GM13976 (cell line): ENCODE results near the gene IFNLR1.

Source experiments
- DNase-seq: peaks from one replicate; pipeline ENCODE4 v3.0.0; 2012; ENCODE audit warnings: low spot score
- CTCF ChIP-seq: IDR thresholded peaks from 2 replicates; pipeline ENCODE4 v1.5.1; 2012; ENCODE audit warnings: borderline replicate concordance, mild to moderate bottlenecking; ENCODE audit not compliant: insufficient read depth; ENCODE audit errors: extremely low read depth, missing control alignments, control extremely low read depth
- in situ Hi-C: fragments of 300-500 bp; cut with MboI; formaldehyde crosslinking; loops from one replicate; pipeline ENCODE4 v1.12.0; 2022; ENCODE audit warnings: low sequenced_read_pairs, mixed read lengths, inconsistent platforms; ENCODE audit not compliant: unreplicated experiment

The IFNLR1 gene

DNA sequence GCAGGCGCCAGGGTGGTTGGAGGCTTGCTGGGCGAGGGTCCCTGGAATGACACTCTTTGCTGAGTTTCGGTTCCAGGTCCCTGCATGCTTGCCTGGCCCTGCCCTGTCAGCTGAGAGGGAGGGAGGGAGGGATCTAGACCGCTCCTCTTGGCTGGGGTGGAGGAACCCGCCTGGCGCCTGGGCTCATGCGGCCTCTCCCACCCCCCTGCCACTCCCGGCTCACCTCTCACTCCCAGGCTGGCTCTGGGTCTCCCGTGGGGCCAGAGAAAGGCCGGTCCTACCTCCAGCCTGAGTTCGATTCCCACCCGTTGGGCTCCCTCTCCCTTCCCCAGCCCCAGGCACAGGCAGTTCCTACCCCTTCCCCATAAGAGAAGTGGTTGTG lies 19.0 kb upstream of the IFNLR1 start:
- no peak for DNase-seq
- TF ChIP-seq CTCF, result no peak
- in situ Hi-C loops, result no loop called here

DNA sequence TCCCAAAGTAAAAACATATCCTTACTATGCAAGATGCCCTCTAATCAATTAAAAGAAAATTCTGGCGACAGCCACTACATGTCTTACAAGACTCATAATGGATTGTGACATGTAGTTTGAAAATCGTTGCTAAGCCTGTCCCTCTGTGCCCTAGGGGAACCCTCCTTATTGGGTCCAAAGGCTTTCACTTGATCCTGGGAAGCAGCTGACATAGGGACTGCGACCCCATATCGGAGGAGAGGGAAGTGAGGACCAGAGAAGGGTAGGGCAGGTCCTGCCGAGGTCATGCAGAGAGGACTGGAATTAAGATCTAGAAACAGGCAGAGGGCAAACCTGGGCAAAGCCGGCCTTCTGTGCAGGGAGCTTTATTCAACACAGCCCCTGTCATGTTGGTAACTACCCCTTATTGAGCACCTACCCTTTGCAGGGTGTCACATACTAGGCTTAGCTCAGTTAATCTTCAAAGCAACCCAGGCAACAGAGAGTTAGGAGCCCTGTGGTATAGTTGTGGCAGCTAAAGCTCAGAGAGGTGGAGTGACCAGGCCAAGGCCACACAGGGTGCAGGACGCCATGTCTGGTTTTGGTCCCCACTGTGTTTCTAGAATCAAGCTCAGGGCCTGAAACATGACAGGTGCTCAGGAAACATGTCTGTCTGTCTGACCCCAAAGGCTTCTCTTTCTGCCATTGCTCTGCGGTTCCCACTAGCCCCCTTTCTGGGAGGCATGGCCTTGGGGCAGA lies 18.4 kb upstream of the IFNLR1 start:
- in situ Hi-C loops, result no loop called here
- no peak for DNase-seq
- no peak for TF ChIP-seq CTCF

- TF ChIP-seq CTCF, result no peak
- in situ Hi-C loops, result loop anchor here (5.0 kb wide), 1 partner anchor 188 kb away; no protein-coding TSS in a partner anchor
- no peak for DNase-seq
Measured at GRCh38 chr1:24204116-24204515, 17.0 kb upstream of the IFNLR1 start.

DNA sequence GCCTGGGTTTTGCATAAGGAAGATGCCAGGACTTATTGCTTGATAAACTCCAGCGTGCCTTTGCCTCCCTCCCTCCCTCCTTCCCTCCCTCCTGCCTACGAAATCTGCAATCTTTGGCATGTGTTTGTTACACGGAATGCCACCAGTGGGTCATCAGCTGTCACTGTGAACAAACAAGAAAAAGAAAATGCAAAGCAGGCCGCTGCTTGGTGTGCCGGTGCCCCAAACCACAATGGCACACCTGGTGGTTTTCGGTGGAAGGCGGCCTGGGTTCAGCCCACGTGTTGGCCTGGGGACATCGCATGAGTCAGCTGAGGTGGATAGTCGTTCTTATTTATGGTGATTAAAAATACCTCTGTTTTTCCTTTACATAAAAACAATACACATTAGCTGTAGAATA lies 16.3 kb upstream of the IFNLR1 start:
- DNase-seq, result no peak
- TF ChIP-seq CTCF, result no peak
- in situ Hi-C loops, result loop anchor here (5.0 kb wide), 1 partner anchor 189 kb away; no protein-coding TSS in a partner anchor

- no peak for DNase-seq
- no peak for TF ChIP-seq CTCF
- in situ Hi-C loops, result loop anchor here (5.0 kb wide), 1 partner anchor 189 kb away; no protein-coding TSS in a partner anchor
Measured at GRCh38 chr1:24202987-24203386, 15.9 kb upstream of the IFNLR1 start.

DNA sequence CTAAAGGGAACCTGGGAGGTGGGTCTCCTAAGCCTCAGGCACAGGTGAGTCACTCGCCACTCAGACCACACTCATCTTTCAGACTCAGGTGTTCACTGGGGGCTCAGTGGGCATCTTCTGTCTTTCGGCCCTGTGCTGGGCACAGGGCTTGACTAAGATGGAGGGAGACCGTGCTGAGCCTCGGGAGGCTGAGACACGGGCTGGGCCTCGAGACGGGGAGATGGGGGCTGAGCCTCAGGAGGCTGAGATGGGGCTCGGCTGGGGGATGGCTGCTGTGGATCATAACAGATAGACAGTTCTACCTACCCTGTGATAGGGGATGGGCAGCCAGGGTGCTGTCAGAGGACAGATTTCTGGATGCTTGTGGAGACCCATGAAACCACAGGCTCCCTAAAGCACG lies 15.5 kb upstream of the IFNLR1 start:
- DNase-seq, result no peak
- TF ChIP-seq CTCF, result no peak
- in situ Hi-C loops, result loop anchor here (5.0 kb wide), 1 partner anchor 190 kb away; no protein-coding TSS in a partner anchor
